HEK293T (cell line): Measurements from ENCODE around the gene TBX2.

Source experiments
- ARNT ChIP-seq: fragments of 450-650 bp; IDR thresholded peaks from 2 replicates; pipeline ENCODE4 v1.6.1; 2017; ENCODE audit warnings: mild to moderate bottlenecking
- CTBP1 ChIP-seq: fragments of 450-650 bp; IDR thresholded peaks from 2 replicates; pipeline ENCODE4 v1.6.1; 2016; ENCODE audit warnings: borderline replicate concordance
- ELF4 ChIP-seq: fragments of 450-650 bp; IDR thresholded peaks from 2 replicates; pipeline ENCODE4 v1.6.1; 2017; ENCODE audit warnings: antibody characterized with exemption
- L3MBTL2 ChIP-seq: fragments of 450-650 bp; conservative IDR thresholded peaks from 2 replicates; pipeline ENCODE4 v1.6.1; 2016; ENCODE audit warnings: mild to moderate bottlenecking
- LEF1 ChIP-seq: fragments of 450-650 bp; IDR thresholded peaks from 2 replicates; pipeline ENCODE4 v1.6.1; 2017; ENCODE audit warnings: mild to moderate bottlenecking, borderline replicate concordance
- SP1 ChIP-seq: fragments of 450-650 bp; IDR thresholded peaks from 2 replicates; pipeline ENCODE4 v1.6.1; 2017
- SUZ12 ChIP-seq: fragments of 450-650 bp; IDR thresholded peaks from 2 replicates; pipeline ENCODE4 v1.6.1; 2016; ENCODE audit warnings: mild to moderate bottlenecking
- ZNF384 ChIP-seq: fragments of 450-650 bp; IDR thresholded peaks from 2 replicates; pipeline ENCODE4 v1.6.1; 2016

GRCh38 chr17:61422869-61423268 is 23.2 kb downstream of the TBX2 start:
- TF ChIP-seq ZNF384 (no peak), SP1 (no peak), L3MBTL2 (no peak), CTBP1 (no peak), LEF1 (no peak), SUZ12 (no peak), ELF4 (no peak), ARNT (no peak)
